H9 (cell line): ENCODE data around the gene TIGD3. TPM values are rescaled to one million over a fixed set of nuclear protein-coding genes. Genes with fewer than 3 reads are reported as not detected.

ENCODE experiments used
- DNase-seq: peaks from one replicate; pipeline ENCODE4 v3.0.0-alpha.2; 2017
- H2AFZ ChIP-seq: one replicate; pipeline ENCODE4 v1.6.1; 2013; ENCODE audit warnings: mild to moderate bottlenecking, low read length, control low read depth, moderate library complexity
- H2AK5ac ChIP-seq: 2 replicates; pipeline ENCODE4 v1.6.1; 2013; ENCODE audit warnings: low read length, control low read depth, mixed read lengths; ENCODE audit not compliant: insufficient read length
- H2BK120ac ChIP-seq: one replicate; pipeline ENCODE4 v1.6.1; 2013; ENCODE audit warnings: low read depth, mild to moderate bottlenecking, low read length, control low read depth, inconsistent platforms; ENCODE audit not compliant: poor library complexity, severe bottlenecking
- H2BK12ac ChIP-seq: 2 replicates; pipeline ENCODE4 v1.6.1; 2013; ENCODE audit warnings: low read length, control low read depth, mixed read lengths, low read depth; ENCODE audit not compliant: insufficient read length
- H2BK15ac ChIP-seq: 2 replicates; pipeline ENCODE4 v1.6.1; 2013; ENCODE audit warnings: low read depth, low read length, control low read depth
- H2BK20ac ChIP-seq: one replicate; pipeline ENCODE4 v1.6.1; 2013; ENCODE audit warnings: low read depth, mild to moderate bottlenecking, low read length, control low read depth, inconsistent platforms; ENCODE audit not compliant: poor library complexity, severe bottlenecking
- H2BK5ac ChIP-seq: 2 replicates; pipeline ENCODE4 v1.6.1; 2013; ENCODE audit warnings: low read length, control low read depth, mixed read lengths; ENCODE audit not compliant: insufficient read length
- H3K14ac ChIP-seq: 2 replicates; pipeline ENCODE4 v1.6.1; 2013; ENCODE audit warnings: low read length, control low read depth; ENCODE audit not compliant: insufficient read depth
- H3K18ac ChIP-seq: 2 replicates; pipeline ENCODE4 v1.6.1; 2013; ENCODE audit warnings: low read depth, mild to moderate bottlenecking, mixed read lengths, low read length, control low read depth; ENCODE audit not compliant: insufficient read length
- H3K23ac ChIP-seq: 2 replicates; pipeline ENCODE4 v1.6.1; 2013; ENCODE audit warnings: low read length, control low read depth, mixed read lengths, low read depth; ENCODE audit not compliant: insufficient read length
- H3K23me2 ChIP-seq: 2 replicates; pipeline ENCODE4 v1.6.1; 2013; ENCODE audit warnings: low read depth, mild to moderate bottlenecking, mixed read lengths, low read length, control low read depth; ENCODE audit not compliant: insufficient read length, poor library complexity, severe bottlenecking
- H3K27ac ChIP-seq: 2 replicates; pipeline ENCODE4 v1.5.1; 2013; ENCODE audit warnings: low read length, control low read depth, mixed read lengths, low read depth; ENCODE audit not compliant: insufficient read length
- H3K27me3 ChIP-seq: 2 replicates; pipeline ENCODE4 v1.6.1; 2013; ENCODE audit warnings: low read length, control low read depth, inconsistent platforms; ENCODE audit not compliant: insufficient read depth
- H3K4ac ChIP-seq: 2 replicates; pipeline ENCODE4 v1.6.1; 2013; ENCODE audit warnings: low read depth, mild to moderate bottlenecking, control low read depth, inconsistent platforms, low read length, moderate library complexity
- H3K4me1 ChIP-seq: 2 replicates; pipeline ENCODE4 v1.6.1; 2013; ENCODE audit warnings: low read length, control low read depth, inconsistent platforms; ENCODE audit not compliant: insufficient read depth
- H3K4me2 ChIP-seq: 2 replicates; pipeline ENCODE4 v1.6.1; 2013; ENCODE audit warnings: low read length, control low read depth, mixed read lengths; ENCODE audit not compliant: insufficient read length, insufficient read depth
- H3K56ac ChIP-seq: 2 replicates; pipeline ENCODE4 v1.6.1; 2013; ENCODE audit warnings: low read depth, mild to moderate bottlenecking, mixed read lengths, low read length, control low read depth; ENCODE audit not compliant: insufficient read length
- H3K79me1 ChIP-seq: 2 replicates; pipeline ENCODE4 v1.6.1; 2013; ENCODE audit warnings: low read depth, mild to moderate bottlenecking, moderate library complexity, low read length, control low read depth, inconsistent platforms; ENCODE audit not compliant: insufficient read depth, poor library complexity, severe bottlenecking
- H3K79me2 ChIP-seq: 2 replicates; pipeline ENCODE4 v1.6.1; 2013; ENCODE audit warnings: low read length, control low read depth, inconsistent platforms; ENCODE audit not compliant: insufficient read depth
- H3K9ac ChIP-seq: 2 replicates; pipeline ENCODE4 v1.6.1; 2013; ENCODE audit warnings: low read length, control low read depth, mixed read lengths; ENCODE audit not compliant: insufficient read length; ENCODE audit errors: extremely low read depth
- H3K9me3 ChIP-seq: one replicate; pipeline ENCODE4 v1.6.1; 2013; ENCODE audit warnings: low read depth, low read length, inconsistent platforms; ENCODE audit not compliant: control insufficient read depth
- H3T11ph ChIP-seq: one replicate; pipeline ENCODE4 v1.6.1; 2013; ENCODE audit warnings: mild to moderate bottlenecking, low read length, control low read depth, inconsistent platforms
- H4K20me1 ChIP-seq: one replicate; pipeline ENCODE4 v1.6.1; 2013; ENCODE audit not compliant: control insufficient read depth, insufficient read length, insufficient read depth
- H4K5ac ChIP-seq: 2 replicates; pipeline ENCODE4 v1.6.1; 2013; ENCODE audit warnings: low read depth, mild to moderate bottlenecking, mixed read lengths, low read length, control low read depth; ENCODE audit not compliant: insufficient read length
- H4K8ac ChIP-seq: replicated peaks from 2 replicates; pipeline ENCODE4 v1.6.1; 2013; ENCODE audit warnings: low read length, control low read depth, mixed read lengths, low read depth; ENCODE audit not compliant: insufficient read length
- H4K91ac ChIP-seq: 2 replicates; pipeline ENCODE4 v1.6.1; 2013; ENCODE audit warnings: low read depth, mild to moderate bottlenecking, moderate library complexity, mixed read lengths, low read length, control low read depth; ENCODE audit not compliant: insufficient read length
- H3K27ac Mint-ChIP-seq, 3 experiments: 2 replicates in 2 of 3; 3 replicates in 1 of 3; pipeline ENCODE4 v1.8.0; 2020 to 2021; ENCODE audit warnings: mixed read lengths in 3 of 3, mild to moderate bottlenecking in 1 of 3, moderate library complexity in 1 of 3
- H3K27me3 Mint-ChIP-seq: 2 replicates; pipeline ENCODE4 v1.8.0; 2021; ENCODE audit warnings: low read depth, mild to moderate bottlenecking, moderate library complexity, mixed read lengths
- H3K36me3 Mint-ChIP-seq, 3 experiments: 2 replicates in 2 of 3; 3 replicates in 1 of 3; pipeline ENCODE4 v1.8.0; 2020 to 2021; ENCODE audit warnings: low read depth in 3 of 3, mixed read lengths in 3 of 3; ENCODE audit not compliant: insufficient read depth in 1 of 3
- H3K4me1 Mint-ChIP-seq, 2 experiments: 2 replicates each; pipeline ENCODE4 v1.8.0; 2020; ENCODE audit warnings: mixed read lengths in 2 of 2
- H3K4me3 Mint-ChIP-seq, 2 experiments: 2 replicates in 1 of 2; 3 replicates in 1 of 2; pipeline ENCODE4 v1.8.0; 2020 to 2021; ENCODE audit warnings: mild to moderate bottlenecking in 2 of 2, mixed read lengths in 2 of 2, moderate library complexity in 1 of 2
- H3K9me3 Mint-ChIP-seq, 2 experiments: 2 replicates in 1 of 2; 3 replicates in 1 of 2; pipeline ENCODE4 v1.8.0; 2020; ENCODE audit warnings: mild to moderate bottlenecking in 2 of 2, mixed read lengths in 2 of 2, moderate library complexity in 1 of 2
- CTCF ChIP-seq: fragments of 200-600 bp; sonication (generic); conservative IDR thresholded peaks from 3 replicates; pipeline ENCODE4 v1.8.0; 2021; ENCODE audit warnings: antibody characterized with exemption, mild to moderate bottlenecking
- WGBS: extraction: QIAGEN DNeasy Blood & Tissue Kit; methylation state at CpG from one replicate; pipeline ENCODE4 v1.1.7; 2013; ENCODE audit warnings: missing lambda C conversion rate, low lambda C conversion rate, mixed read lengths; ENCODE audit not compliant: insufficient read length; ENCODE audit errors: extremely low coverage; 5-methylcytosine and 5-hydroxymethylcytosine counted together
- total RNA-seq: library from RNA; stranded (reverse); gene quantifications from 2 replicates; pipeline ENCODE4 v1.2.1, GENCODE V29; 2021

The TIGD3 gene
- total RNA-seq, 1 experiment from 2014 or later: 0.66 TPM

DNA sequence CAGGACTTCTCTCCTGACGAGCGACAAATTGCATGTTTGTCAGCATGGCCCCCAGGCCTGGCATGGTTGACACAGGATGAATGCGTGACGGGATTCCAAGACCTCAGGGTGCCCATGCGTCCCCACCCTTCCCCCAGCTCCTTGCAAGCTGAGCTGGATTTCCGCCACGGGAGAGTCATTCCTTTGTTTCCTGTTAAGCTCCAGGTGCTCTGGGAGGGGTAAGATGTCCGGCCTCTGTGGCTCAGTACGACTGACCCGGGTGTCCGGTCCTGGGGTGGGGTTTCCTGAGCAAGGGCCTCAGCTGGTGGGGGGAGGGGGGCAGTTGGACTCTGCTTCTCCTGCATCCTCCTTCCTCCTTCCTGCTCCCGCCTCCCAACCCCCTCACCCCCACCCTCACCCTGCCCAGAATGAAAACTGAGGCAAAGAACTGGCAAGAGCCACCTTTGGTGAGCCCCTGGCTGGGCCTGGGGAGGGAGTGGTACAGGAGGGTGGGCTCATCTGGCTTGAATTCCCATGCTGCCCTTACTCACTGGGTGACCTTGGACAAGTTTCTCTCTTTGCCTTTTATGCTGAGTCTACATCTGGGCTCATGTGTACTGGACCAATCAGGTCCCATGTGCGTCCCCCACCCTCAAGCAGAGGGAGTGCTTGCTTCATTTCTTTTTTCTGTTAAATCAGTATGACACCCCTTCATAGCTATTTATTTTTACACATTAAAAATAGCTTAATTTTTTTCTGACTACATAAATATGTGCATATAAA, 37.3 kb upstream of the TIGD3 start:
- H3K4me1 ChIP-seq: peaks cover 5% of the 10 kb centered on the region; the same call in 1 of the 2 replicates
- no peaks in the 10 kb centered on the region for H4K20me1 ChIP-seq
- no peak overlapping the region for H3K18ac ChIP-seq
- H2BK5ac ChIP-seq: no peak overlapping the region
- H3K23me2 ChIP-seq: peaks cover 17% of the 10 kb centered on the region
- H3K79me1 ChIP-seq: peaks cover 4% of the 10 kb centered on the region
- H3K27ac ChIP-seq: no peak overlapping the region
- H4K5ac ChIP-seq: no peak overlapping the region
- H3K4me2 ChIP-seq: peak overlapping the region; percentile 45
- H3K4ac ChIP-seq: no peak overlapping the region
- H4K91ac ChIP-seq: no peak overlapping the region
- H3K9me3 ChIP-seq: no peaks in the 10 kb centered on the region
- no peak overlapping the region for H2AFZ ChIP-seq
- H2BK15ac ChIP-seq: no peak overlapping the region
- no peaks in the 10 kb centered on the region; the same call in 1 of the 2 replicates for H3K27me3 ChIP-seq
- no CpG with 5 or more reads among the region's 13 CpGs for WGBS
- Mint-ChIP-seq H3K27ac (peak overlapping the region in 2 of 3 experiments; percentile 63 to 68; a peak in 3 of 7 replicates), H3K4me1 (peaks cover 25 to 40% of the 10 kb centered on the region in 2 experiments), H3K27me3 (peaks cover 23% of the 10 kb centered on the region), H3K36me3 (peaks cover 11 to 18% (median 17%) of the 10 kb centered on the region in 3 experiments; a peak in 6 of 7 replicates), H3K4me3 (peak overlapping the region; percentile 77 to 88), H3K9me3 (no peaks in the 10 kb centered on the region)
- TF ChIP-seq CTCF: no peak
- peak; percentile 81 for DNase-seq
- no peak overlapping the region for H3T11ph ChIP-seq
- no peak overlapping the region for H2BK20ac ChIP-seq
- H2AK5ac ChIP-seq: no peak overlapping the region
- no peak overlapping the region for H3K56ac ChIP-seq
- H2BK120ac ChIP-seq: no peak overlapping the region
- H3K9ac ChIP-seq: no peak overlapping the region
- H2BK12ac ChIP-seq: no peak overlapping the region
- no peak overlapping the region for H3K14ac ChIP-seq
- no peak overlapping the region for H4K8ac ChIP-seq
- H3K79me2 ChIP-seq: no peaks in the 10 kb centered on the region
- H3K23ac ChIP-seq: no peak overlapping the region
